SK-N-SH treated with all-trans-retinoic acid at 6 μM for 48 hours (cell line): ENCODE measurements around the gene KIAA0753.

Experiments
- ATAC-seq: fragments of 200-7000 bp; cut with Tn5 transposase; 3 replicates; pipeline ENCODE4 v1.9.1; 2020; ENCODE audit warnings: mild to moderate bottlenecking, moderate library complexity
- ARNTL ChIP-seq: fragments of 450-650 bp; formaldehyde crosslinking; IDR thresholded peaks from 2 replicates; pipeline ENCODE4 v1.5.0; 2020; ENCODE audit warnings: low read depth, mild to moderate bottlenecking, moderate library complexity, borderline replicate concordance
- BACH2 ChIP-seq: fragments of 250-450 bp; sonication (Bioruptor Pico); IDR thresholded peaks from 2 replicates; pipeline ENCODE4 v1.9.0; 2021; ENCODE audit warnings: mild to moderate bottlenecking, borderline replicate concordance
- CSDC2 ChIP-seq: fragments of 250-450 bp; sonication (Bioruptor Pico); IDR thresholded peaks from 2 replicates; pipeline ENCODE4 v1.5.0; 2020; ENCODE audit warnings: mild to moderate bottlenecking, moderate library complexity
- CSRNP3 ChIP-seq: fragments of 250-450 bp; sonication (Bioruptor Pico); IDR thresholded peaks from 2 replicates; pipeline ENCODE4 v1.5.1; 2021; ENCODE audit warnings: mild to moderate bottlenecking, moderate library complexity
- ESRRG ChIP-seq: fragments of 250-450 bp; sonication (Bioruptor Pico); IDR thresholded peaks from 2 replicates; pipeline ENCODE4 v1.6.1; 2021; ENCODE audit warnings: mild to moderate bottlenecking
- GLIS3 ChIP-seq: fragments of 250-450 bp; sonication (Bioruptor Pico); IDR thresholded peaks from 2 replicates; pipeline ENCODE4 v1.5.0; 2020; ENCODE audit warnings: mild to moderate bottlenecking, moderate library complexity
- ISL1 ChIP-seq: fragments of 250-450 bp; sonication (Bioruptor Pico); IDR thresholded peaks from 2 replicates; pipeline ENCODE4 v2.1.2; 2022; ENCODE audit warnings: mild to moderate bottlenecking, moderate library complexity
- PATZ1 ChIP-seq: fragments of 250-450 bp; sonication (Bioruptor Pico); IDR thresholded peaks from 2 replicates; pipeline ENCODE4 v1.8.0; 2020; ENCODE audit warnings: mild to moderate bottlenecking, moderate library complexity, borderline replicate concordance
- PPARA ChIP-seq: fragments of 250-450 bp; sonication (Bioruptor Pico); IDR thresholded peaks from 2 replicates; pipeline ENCODE4 v1.5.0; 2020; ENCODE audit warnings: mild to moderate bottlenecking, borderline replicate concordance
- RARB ChIP-seq: fragments of 250-450 bp; sonication (Bioruptor Pico); IDR thresholded peaks from 2 replicates; pipeline ENCODE4 v1.8.0; 2021; ENCODE audit warnings: mild to moderate bottlenecking, moderate library complexity
- SNAI2 ChIP-seq: fragments of 250-450 bp; sonication (Bioruptor Pico); IDR thresholded peaks from 2 replicates; pipeline ENCODE4 v1.5.0; 2020; ENCODE audit warnings: mild to moderate bottlenecking, moderate library complexity
- TCF4 ChIP-seq: fragments of 250-450 bp; sonication (Bioruptor Pico); IDR thresholded peaks from 2 replicates; pipeline ENCODE4 v1.8.0; 2021; ENCODE audit warnings: mild to moderate bottlenecking, moderate library complexity, borderline replicate concordance
- TOX ChIP-seq: fragments of 250-450 bp; sonication (Bioruptor Pico); IDR thresholded peaks from 2 replicates; pipeline ENCODE4 v1.8.0; 2021; ENCODE audit warnings: mild to moderate bottlenecking, moderate library complexity, borderline replicate concordance
- ZC3H10 ChIP-seq: fragments of 250-450 bp; sonication (Bioruptor Pico); IDR thresholded peaks from 2 replicates; pipeline ENCODE4 v1.5.1; 2021; ENCODE audit warnings: mild to moderate bottlenecking, moderate library complexity
- ZFP3 ChIP-seq: fragments of 250-450 bp; sonication (Bioruptor Pico); IDR thresholded peaks from 2 replicates; pipeline ENCODE4 v1.5.0; 2020; ENCODE audit warnings: mild to moderate bottlenecking, moderate library complexity
- ZFP30 ChIP-seq: fragments of 450-650 bp; formaldehyde crosslinking; IDR thresholded peaks from 2 replicates; pipeline ENCODE4 v1.5.0; 2022; ENCODE audit warnings: mild to moderate bottlenecking, moderate library complexity
- ZNF565 ChIP-seq: fragments of 450-650 bp; formaldehyde crosslinking; conservative IDR thresholded peaks from 2 replicates; pipeline ENCODE4 v1.5.0; 2020; ENCODE audit warnings: low read depth, mild to moderate bottlenecking, moderate library complexity
- ZNF70 ChIP-seq: fragments of 450-650 bp; formaldehyde crosslinking; IDR thresholded peaks from 2 replicates; pipeline ENCODE4 v1.5.0; 2020; ENCODE audit warnings: mild to moderate bottlenecking, moderate library complexity
- ZNF8 ChIP-seq: fragments of 450-650 bp; formaldehyde crosslinking; IDR thresholded peaks from 2 replicates; pipeline ENCODE4 v1.5.0; 2020; ENCODE audit warnings: mild to moderate bottlenecking, moderate library complexity
- TF ChIP-seq, protein P1 (sequence below): fragments of 250-450 bp; sonication (Bioruptor Pico); IDR thresholded peaks from 2 replicates; pipeline ENCODE4 v1.5.1; 2020; ENCODE audit warnings: low read depth, mild to moderate bottlenecking, moderate library complexity
- TF ChIP-seq, protein P2 (sequence below): fragments of 250-450 bp; sonication (Bioruptor Pico); IDR thresholded peaks from 2 replicates; pipeline ENCODE4 v1.5.0; 2020; ENCODE audit warnings: mild to moderate bottlenecking, moderate library complexity

The KIAA0753 gene

GRCh38 chr17:6639014-6639585 lies 1.4 kb downstream of the KIAA0753 start:
- no peak for ATAC-seq
- TF ChIP-seq SNAI2 (CRISPR knock-in tag) (no peak), PATZ1 (CRISPR knock-in tag) (no peak), ARNTL (CRISPR knock-in tag) (no peak), PPARA (CRISPR knock-in tag) (no peak), ZFP30 (CRISPR knock-in tag) (no peak), TOX (no peak), CSDC2 (no peak), ZNF70 (CRISPR knock-in tag) (no peak), ZC3H10 (CRISPR knock-in tag) (no peak), ZFP3 (CRISPR knock-in tag) (no peak), GLIS3 (no peak), RARB (CRISPR knock-in tag) (no peak), ESRRG (CRISPR knock-in tag) (no peak), BACH2 (CRISPR knock-in tag) (no peak), TCF4 (CRISPR knock-in tag) (no peak), ZNF8 (CRISPR knock-in tag) (no peak), CSRNP3 (CRISPR knock-in tag) (no peak), ZNF565 (no peak)
- TF ChIP-seq, protein P1, sequence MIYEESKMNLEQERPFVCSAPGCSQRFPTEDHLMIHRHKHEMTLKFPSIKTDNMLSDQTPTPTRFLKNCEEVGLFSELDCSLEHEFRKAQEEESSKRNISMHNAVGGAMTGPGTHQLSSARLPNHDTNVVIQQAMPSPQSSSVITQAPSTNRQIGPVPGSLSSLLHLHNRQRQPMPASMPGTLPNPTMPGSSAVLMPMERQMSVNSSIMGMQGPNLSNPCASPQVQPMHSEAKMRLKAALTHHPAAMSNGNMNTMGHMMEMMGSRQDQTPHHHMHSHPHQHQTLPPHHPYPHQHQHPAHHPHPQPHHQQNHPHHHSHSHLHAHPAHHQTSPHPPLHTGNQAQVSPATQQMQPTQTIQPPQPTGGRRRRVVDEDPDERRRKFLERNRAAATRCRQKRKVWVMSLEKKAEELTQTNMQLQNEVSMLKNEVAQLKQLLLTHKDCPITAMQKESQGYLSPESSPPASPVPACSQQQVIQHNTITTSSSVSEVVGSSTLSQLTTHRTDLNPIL (CRISPR knock-in tag): no peak
- TF ChIP-seq, protein P2, sequence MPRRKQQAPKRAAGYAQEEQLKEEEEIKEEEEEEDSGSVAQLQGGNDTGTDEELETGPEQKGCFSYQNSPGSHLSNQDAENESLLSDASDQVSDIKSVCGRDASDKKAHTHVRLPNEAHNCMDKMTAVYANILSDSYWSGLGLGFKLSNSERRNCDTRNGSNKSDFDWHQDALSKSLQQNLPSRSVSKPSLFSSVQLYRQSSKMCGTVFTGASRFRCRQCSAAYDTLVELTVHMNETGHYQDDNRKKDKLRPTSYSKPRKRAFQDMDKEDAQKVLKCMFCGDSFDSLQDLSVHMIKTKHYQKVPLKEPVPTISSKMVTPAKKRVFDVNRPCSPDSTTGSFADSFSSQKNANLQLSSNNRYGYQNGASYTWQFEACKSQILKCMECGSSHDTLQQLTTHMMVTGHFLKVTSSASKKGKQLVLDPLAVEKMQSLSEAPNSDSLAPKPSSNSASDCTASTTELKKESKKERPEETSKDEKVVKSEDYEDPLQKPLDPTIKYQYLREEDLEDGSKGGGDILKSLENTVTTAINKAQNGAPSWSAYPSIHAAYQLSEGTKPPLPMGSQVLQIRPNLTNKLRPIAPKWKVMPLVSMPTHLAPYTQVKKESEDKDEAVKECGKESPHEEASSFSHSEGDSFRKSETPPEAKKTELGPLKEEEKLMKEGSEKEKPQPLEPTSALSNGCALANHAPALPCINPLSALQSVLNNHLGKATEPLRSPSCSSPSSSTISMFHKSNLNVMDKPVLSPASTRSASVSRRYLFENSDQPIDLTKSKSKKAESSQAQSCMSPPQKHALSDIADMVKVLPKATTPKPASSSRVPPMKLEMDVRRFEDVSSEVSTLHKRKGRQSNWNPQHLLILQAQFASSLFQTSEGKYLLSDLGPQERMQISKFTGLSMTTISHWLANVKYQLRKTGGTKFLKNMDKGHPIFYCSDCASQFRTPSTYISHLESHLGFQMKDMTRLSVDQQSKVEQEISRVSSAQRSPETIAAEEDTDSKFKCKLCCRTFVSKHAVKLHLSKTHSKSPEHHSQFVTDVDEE (CRISPR knock-in tag): no peak

DNA sequence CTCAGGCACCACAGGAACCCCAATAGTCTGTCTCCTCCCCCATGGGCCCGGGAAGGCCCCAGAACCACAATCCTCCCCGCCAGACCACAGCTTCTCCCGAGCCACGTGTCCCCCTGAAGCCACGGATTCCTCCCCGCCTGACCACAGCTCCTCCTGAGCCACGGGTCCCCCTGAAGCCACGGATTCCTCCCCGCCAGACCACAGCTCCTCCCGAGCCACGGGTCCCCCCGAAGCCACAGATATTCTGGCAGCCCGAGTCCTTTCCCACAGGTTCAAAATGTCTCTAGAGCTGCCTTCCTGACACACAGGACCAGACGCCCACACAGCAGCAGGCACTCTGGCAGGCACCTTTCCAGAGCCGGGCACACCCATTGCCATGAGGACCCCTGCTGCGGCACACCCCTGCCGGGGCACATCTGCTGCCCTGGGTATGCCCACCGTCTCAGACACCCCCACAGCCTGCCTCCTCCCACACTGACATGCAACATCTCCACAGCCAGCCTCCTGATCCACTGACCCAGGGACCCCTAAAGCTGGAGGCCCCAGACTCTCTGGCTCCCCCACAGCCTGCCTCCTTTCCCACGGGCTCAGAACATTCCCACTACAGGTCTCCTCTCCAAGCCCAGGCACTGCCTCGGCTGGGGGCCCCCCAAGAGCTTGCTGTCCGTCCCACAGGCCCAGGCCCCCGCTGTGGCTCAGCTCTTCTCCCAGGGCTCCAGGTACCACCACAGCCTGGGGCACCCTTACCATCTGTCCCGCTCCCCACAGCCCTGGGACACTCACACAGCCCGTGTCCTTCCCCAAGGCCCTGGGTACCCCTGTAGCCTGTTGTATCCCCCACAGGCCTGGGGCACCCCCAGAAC lies 2.2 kb downstream of the KIAA0753 start:
- TF ChIP-seq TCF4 (CRISPR knock-in tag) (no peak), ISL1 (CRISPR knock-in tag) (no peak), CSRNP3 (CRISPR knock-in tag) (no peak), CSDC2 (no peak), ARNTL (CRISPR knock-in tag) (no peak), ZNF70 (CRISPR knock-in tag) (no peak)

DNA sequence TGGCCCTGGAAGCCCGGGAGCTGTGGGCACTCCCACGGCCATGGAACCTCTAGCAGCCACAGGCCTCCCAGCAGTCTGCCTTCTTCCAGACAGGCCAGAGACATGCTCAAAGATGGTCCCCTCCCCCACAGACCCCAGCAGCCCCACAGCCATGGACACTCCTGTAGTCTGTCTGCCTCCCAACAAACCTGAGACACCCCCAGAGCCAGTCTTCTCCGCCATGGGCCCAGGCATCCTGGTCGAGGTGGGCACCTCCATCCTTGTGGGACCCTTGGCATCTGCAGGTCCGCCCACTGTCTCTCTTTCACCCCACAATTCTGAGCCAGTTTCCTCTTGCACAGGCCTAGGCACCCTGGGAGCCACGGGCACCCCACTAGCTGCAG lies 3.1 kb downstream of the KIAA0753 start:
- no peak for ATAC-seq
- TF ChIP-seq ZNF70 (CRISPR knock-in tag) (no peak), ISL1 (CRISPR knock-in tag) (no peak), ZNF8 (CRISPR knock-in tag) (no peak)

More for the DNA sequence above, 2.2 kb downstream of the KIAA0753 start:
- no peak for ATAC-seq
